Caco-2 (cell line): ENCODE measurements around the gene ZSWIM5. TPM values are rescaled to one million over a fixed set of nuclear protein-coding genes. Genes with fewer than 3 reads are reported as not detected.

ENCODE experiments used
- BruUV-seq: library from RNA; stranded (reverse); fragments of 400-500 nt; replicated peaks from 2 replicates; lab custom pipeline; 2021; lab: Mats Ljungman, UMichigan
- CTCF ChIA-PET: fragments of 300-600 bp; sonication (Branson Sonifier 250); formaldehyde crosslinking; loops from one replicate; lab custom pipeline; 2022; ENCODE audit warnings: antibody characterized with exemption; lab: Charles Lee
- POLR2A ChIA-PET: fragments of 300-600 bp; sonication (Branson Sonifier 250); formaldehyde crosslinking; loops from one replicate; lab custom pipeline; 2022; ENCODE audit warnings: antibody characterized with exemption; lab: Charles Lee
- DNase-seq, 2 experiments: peaks; one replicate each; pipeline versions ENCODE4 v3.0.0 to v3.0.0-alpha.2; 2020 to 2022
- H3K27me3 ChIP-seq: replicated peaks from 2 replicates; pipeline ENCODE4 v1.6.0; 2011; ENCODE audit warnings: low read length; ENCODE audit not compliant: control insufficient read depth, insufficient read depth
- H3K36me3 ChIP-seq: 2 replicates; pipeline ENCODE4 v1.5.1; 2011; ENCODE audit warnings: low read length; ENCODE audit not compliant: control insufficient read depth, insufficient read depth
- H3K4me1 ChIP-seq: fragments of 250-450 bp; sonication (Bioruptor Pico); 2 replicates; pipeline ENCODE4 v1.5.1; 2020; ENCODE audit warnings: mild to moderate bottlenecking
- H3K4me3 ChIP-seq: 2 replicates; pipeline ENCODE4 v1.5.1; 2011; ENCODE audit warnings: low read depth, mild to moderate bottlenecking, control low read depth, low read length
- H3K9me3 ChIP-seq: fragments of 250-450 bp; sonication (Bioruptor Pico); 2 replicates; pipeline ENCODE4 v1.5.1; 2020; ENCODE audit warnings: mild to moderate bottlenecking, moderate library complexity
- H3K27ac Mint-ChIP-seq: one replicate; pipeline ENCODE4 v1.8.0; 2022; ENCODE audit warnings: mixed read lengths; ENCODE audit not compliant: unreplicated experiment
- H3K27me3 Mint-ChIP-seq: one replicate; pipeline ENCODE4 v1.8.0; 2022; ENCODE audit warnings: mixed read lengths; ENCODE audit not compliant: insufficient read depth, unreplicated experiment
- H3K36me3 Mint-ChIP-seq: one replicate; pipeline ENCODE4 v1.8.0; 2022; ENCODE audit warnings: mild to moderate bottlenecking, mixed read lengths; ENCODE audit not compliant: insufficient read depth, unreplicated experiment
- H3K4me1 Mint-ChIP-seq: one replicate; pipeline ENCODE4 v1.8.0; 2022; ENCODE audit warnings: low read depth, mixed read lengths; ENCODE audit not compliant: unreplicated experiment
- H3K4me3 Mint-ChIP-seq: one replicate; pipeline ENCODE4 v1.8.0; 2022; ENCODE audit warnings: mild to moderate bottlenecking, moderate library complexity, mixed read lengths; ENCODE audit not compliant: unreplicated experiment
- H3K9me3 Mint-ChIP-seq: one replicate; pipeline ENCODE4 v1.8.0; 2022; ENCODE audit warnings: mixed read lengths; ENCODE audit not compliant: unreplicated experiment
- CTCF ChIP-seq, 2 experiments: fragments of 200-600 bp in 1 of 2; IDR thresholded peaks; 1 replicate in 1 of 2; 2 replicates in 1 of 2; pipeline versions ENCODE4 v1.5.1 to v1.8.0; 2011 to 2022; ENCODE audit warnings: antibody characterized with exemption in 1 of 2, control low read depth in 1 of 2, inconsistent platforms in 1 of 2, low read depth in 1 of 2, low read length in 1 of 2, mild to moderate bottlenecking in 1 of 2, moderate library complexity in 1 of 2; ENCODE audit not compliant: insufficient read depth in 1 of 2, severe bottlenecking in 1 of 2, unreplicated experiment in 1 of 2
- intact Hi-C: fragments of 100-400 bp; cut with micrococcal nuclease; formaldehyde crosslinking; loops from one replicate; pipeline ENCODE4 v1.10.0; 2022; ENCODE audit not compliant: unreplicated experiment
- total RNA-seq: library from RNA; stranded (reverse); gene quantifications from 2 replicates; pipeline ENCODE4 v1.2.3, GENCODE V29; 2022

The ZSWIM5 gene
- total RNA-seq, 1 experiment from 2014 or later: 0.54 TPM

- no peaks in the 10 kb centered on the region for H3K9me3 ChIP-seq
- Mint-ChIP-seq H3K36me3 (peaks cover 25% of the 10 kb centered on the region), H3K4me3 (no peak overlapping the region), H3K27me3 (no peaks in the 10 kb centered on the region), H3K9me3 (no peaks in the 10 kb centered on the region), H3K27ac (no peak overlapping the region), H3K4me1 (peaks cover 7% of the 10 kb centered on the region)
- H3K4me3 ChIP-seq: no peak overlapping the region
- intact Hi-C loops: no loop called here
- CTCF ChIA-PET: no interaction called here
- no TSS peak for BruUV-seq
- H3K27me3 ChIP-seq: no peaks in the 10 kb centered on the region
- no peak for DNase-seq
- H3K4me1 ChIP-seq: peaks cover 4% of the 10 kb centered on the region; the same call in 1 of the 2 replicates
- TF ChIP-seq CTCF (IDR thresholded peaks at IDR 0.05; ENCODE audit: insufficient read depth in 1 of 2, low read depth in 1 of 2, low read length in 1 of 2, severe bottlenecking in 1 of 2, unreplicated experiment in 1 of 2): no peak
- POLR2A ChIA-PET: no interaction called here
- H3K36me3 ChIP-seq: no peaks in the 10 kb centered on the region; the same call in 1 of the 2 replicates
Measured at GRCh38 chr1:45007311-45007710, 199.1 kb downstream of the ZSWIM5 start.

GRCh38 chr1:45005761-45006160 is 200.6 kb downstream of the ZSWIM5 start:
- DNase-seq: no peak
- H3K36me3 ChIP-seq: no peaks in the 10 kb centered on the region; the same call in none of the 2 replicates
- no peak overlapping the region for H3K27ac Mint-ChIP-seq
- H3K27me3 ChIP-seq: no peaks in the 10 kb centered on the region
- no peaks in the 10 kb centered on the region for H3K9me3 Mint-ChIP-seq
- no TSS peak for BruUV-seq
- ChIA-PET POLR2A (no interaction called here), CTCF (interaction anchor here (1.1 kb wide), 1 partner anchor 13 kb away, joined by 5 read pairs; no protein-coding TSS in a partner anchor)
- no peaks in the 10 kb centered on the region for H3K4me1 ChIP-seq
- intact Hi-C loops: no loop called here
- H3K9me3 ChIP-seq: no peaks in the 10 kb centered on the region
- no peak for TF ChIP-seq CTCF (IDR thresholded peaks at IDR 0.05; ENCODE audit: insufficient read depth in 1 of 2, low read depth in 1 of 2, low read length in 1 of 2, severe bottlenecking in 1 of 2, unreplicated experiment in 1 of 2)
- H3K4me3 ChIP-seq: no peak overlapping the region
- no peak overlapping the region for H3K4me3 Mint-ChIP-seq
- H3K27me3 Mint-ChIP-seq: no peaks in the 10 kb centered on the region
- peaks cover 11% of the 10 kb centered on the region for H3K4me1 Mint-ChIP-seq
- H3K36me3 Mint-ChIP-seq: peaks cover 23% of the 10 kb centered on the region

- H3K4me3 ChIP-seq: no peak overlapping the region
- Mint-ChIP-seq H3K27me3 (no peaks in the 10 kb centered on the region), H3K4me1 (peaks cover 11% of the 10 kb centered on the region), H3K9me3 (no peaks in the 10 kb centered on the region), H3K4me3 (no peak overlapping the region), H3K36me3 (peaks cover 23% of the 10 kb centered on the region), H3K27ac (no peak overlapping the region)
- H3K27me3 ChIP-seq: no peaks in the 10 kb centered on the region
- ChIA-PET CTCF (no interaction called here), POLR2A (no interaction called here)
- H3K36me3 ChIP-seq: no peaks in the 10 kb centered on the region; the same call in none of the 2 replicates
- intact Hi-C loops: no loop called here
- H3K9me3 ChIP-seq: no peaks in the 10 kb centered on the region
- no peaks in the 10 kb centered on the region for H3K4me1 ChIP-seq
- no peak for TF ChIP-seq CTCF (IDR thresholded peaks at IDR 0.05; ENCODE audit: insufficient read depth in 1 of 2, low read depth in 1 of 2, low read length in 1 of 2, severe bottlenecking in 1 of 2, unreplicated experiment in 1 of 2)
- no peak for DNase-seq
- no TSS peak for BruUV-seq
Measured at GRCh38 chr1:45004281-45004920, 202.0 kb downstream of the ZSWIM5 start.
